Panc1 (cell line): ENCODE measurements around the gene NMB.

Experiments used
- CTCF ChIP-seq: fragments of 450-650 bp; IDR thresholded peaks from 2 replicates; pipeline ENCODE4 v1.5.1; 2017; ENCODE audit warnings: mild to moderate bottlenecking
- POLR2AphosphoS5 ChIP-seq: IDR thresholded peaks from 2 replicates; pipeline ENCODE4 v1.6.1; 2012; ENCODE audit warnings: mild to moderate bottlenecking, low read depth, low read length, moderate library complexity
- REST ChIP-seq, 2 experiments: IDR thresholded peaks; 2 replicates each; pipeline ENCODE4 v1.6.1; 2011 to 2012; ENCODE audit warnings: low read depth in 2 of 2, control low read depth in 1 of 2, low read length in 1 of 2, mild to moderate bottlenecking in 1 of 2, moderate library complexity in 1 of 2; ENCODE audit not compliant: insufficient read depth in 1 of 2
- SIN3A ChIP-seq: IDR thresholded peaks from 2 replicates; pipeline ENCODE4 v1.6.1; 2012; ENCODE audit warnings: low read depth, mild to moderate bottlenecking, low read length, moderate library complexity, borderline replicate concordance; ENCODE audit not compliant: insufficient read depth
- TCF7L2 ChIP-seq: IDR thresholded peaks from 2 replicates; pipeline ENCODE4 v1.6.1; 2011; ENCODE audit warnings: mild to moderate bottlenecking, low read depth, low read length, inconsistent platforms

- no peak for TF ChIP-seq CTCF
- TF ChIP-seq POLR2AphosphoS5, result no peak
- no peak for TF ChIP-seq TCF7L2
- no peak for TF ChIP-seq SIN3A
- TF ChIP-seq REST (IDR thresholded peaks at IDR 0.05; ENCODE audit: insufficient read depth in 1 of 2, low read depth in 2 of 2, low read length in 1 of 2), result no peak
These were observed 32.9 kb downstream of the NMB start for GRCh38 chr15:84625123-84625522.
